HG03521 (cell line): ENCODE data around the gene LRP2.

ENCODE experiments used
- ATAC-seq: cut with Tn5 transposase; IDR thresholded peaks from one replicate; pipeline ENCODE4 v1.9.1; 2021; ENCODE audit warnings: mild to moderate bottlenecking, moderate library complexity; ENCODE audit not compliant: unreplicated experiment

The LRP2 gene

GRCh38 chr2:169247211-169247610 lies 115.1 kb downstream of the LRP2 start:
- ATAC-seq: no peak

- no peak for ATAC-seq
These were observed 121.9 kb downstream of the LRP2 start for GRCh38 chr2:169240405-169240804.

GRCh38 chr2:169237939-169238338 lies 124.4 kb downstream of the LRP2 start:
- ATAC-seq: no peak

GRCh38 chr2:169237286-169237685 lies 125.0 kb downstream of the LRP2 start:
- no peak for ATAC-seq

- no peak for ATAC-seq
These were observed 129.7 kb downstream of the LRP2 start for GRCh38 chr2:169232551-169233154.

- ATAC-seq: no peak
These were observed 132.1 kb downstream of the LRP2 start for GRCh38 chr2:169230204-169230603.

GRCh38 chr2:169229590-169229989 lies 132.7 kb downstream of the LRP2 start:
- no peak for ATAC-seq

GRCh38 chr2:169225906-169226305 lies 136.4 kb downstream of the LRP2 start:
- no peak for ATAC-seq

- no peak for ATAC-seq
These were observed 137.0 kb downstream of the LRP2 start for GRCh38 chr2:169225233-169225750.

- no peak for ATAC-seq
These were observed 139.7 kb downstream of the LRP2 start for GRCh38 chr2:169222665-169223064.

- ATAC-seq: no peak
These were observed 140.5 kb downstream of the LRP2 start for GRCh38 chr2:169221745-169222369.

GRCh38 chr2:169210917-169211316 lies 151.4 kb downstream of the LRP2 start:
- ATAC-seq: no peak

- ATAC-seq: no peak
These were observed 154.3 kb downstream of the LRP2 start for GRCh38 chr2:169208026-169208425.

GRCh38 chr2:169205176-169205575 lies 157.2 kb downstream of the LRP2 start:
- ATAC-seq: no peak

- no peak for ATAC-seq
These were observed 158.4 kb downstream of the LRP2 start for GRCh38 chr2:169203952-169204351.

GRCh38 chr2:169200756-169201155 lies 161.6 kb downstream of the LRP2 start:
- ATAC-seq: no peak

GRCh38 chr2:169193618-169194017 lies 168.7 kb downstream of the LRP2 start:
- no peak for ATAC-seq

GRCh38 chr2:169190197-169190775 lies 172.0 kb downstream of the LRP2 start:
- ATAC-seq: no peak

GRCh38 chr2:169189132-169189531 lies 173.2 kb downstream of the LRP2 start:
- no peak for ATAC-seq

GRCh38 chr2:169185711-169186110 lies 176.6 kb downstream of the LRP2 start:
- no peak for ATAC-seq

- ATAC-seq: no peak
These were observed 178.3 kb downstream of the LRP2 start for GRCh38 chr2:169184074-169184473.

GRCh38 chr2:169182573-169182972 lies 179.8 kb downstream of the LRP2 start:
- ATAC-seq: no peak
